H9 (cell line): ENCODE data around the gene ACOT7. TPM values are rescaled to one million over a fixed set of nuclear protein-coding genes. Genes with fewer than 3 reads are reported as not detected.

Experiments used
- DNase-seq: peaks from one replicate; pipeline ENCODE4 v3.0.0-alpha.2; 2017
- H2AFZ ChIP-seq: one replicate; pipeline ENCODE4 v1.6.1; 2013; ENCODE audit warnings: mild to moderate bottlenecking, low read length, control low read depth, moderate library complexity
- H2AK5ac ChIP-seq: 2 replicates; pipeline ENCODE4 v1.6.1; 2013; ENCODE audit warnings: low read length, control low read depth, mixed read lengths; ENCODE audit not compliant: insufficient read length
- H2BK120ac ChIP-seq: one replicate; pipeline ENCODE4 v1.6.1; 2013; ENCODE audit warnings: low read depth, mild to moderate bottlenecking, low read length, control low read depth, inconsistent platforms; ENCODE audit not compliant: poor library complexity, severe bottlenecking
- H2BK12ac ChIP-seq: 2 replicates; pipeline ENCODE4 v1.6.1; 2013; ENCODE audit warnings: low read length, control low read depth, mixed read lengths, low read depth; ENCODE audit not compliant: insufficient read length
- H2BK15ac ChIP-seq: 2 replicates; pipeline ENCODE4 v1.6.1; 2013; ENCODE audit warnings: low read depth, low read length, control low read depth
- H2BK20ac ChIP-seq: one replicate; pipeline ENCODE4 v1.6.1; 2013; ENCODE audit warnings: low read depth, mild to moderate bottlenecking, low read length, control low read depth, inconsistent platforms; ENCODE audit not compliant: poor library complexity, severe bottlenecking
- H2BK5ac ChIP-seq: 2 replicates; pipeline ENCODE4 v1.6.1; 2013; ENCODE audit warnings: low read length, control low read depth, mixed read lengths; ENCODE audit not compliant: insufficient read length
- H3K14ac ChIP-seq: 2 replicates; pipeline ENCODE4 v1.6.1; 2013; ENCODE audit warnings: low read length, control low read depth; ENCODE audit not compliant: insufficient read depth
- H3K18ac ChIP-seq: 2 replicates; pipeline ENCODE4 v1.6.1; 2013; ENCODE audit warnings: low read depth, mild to moderate bottlenecking, mixed read lengths, low read length, control low read depth; ENCODE audit not compliant: insufficient read length
- H3K23ac ChIP-seq: 2 replicates; pipeline ENCODE4 v1.6.1; 2013; ENCODE audit warnings: low read length, control low read depth, mixed read lengths, low read depth; ENCODE audit not compliant: insufficient read length
- H3K23me2 ChIP-seq: 2 replicates; pipeline ENCODE4 v1.6.1; 2013; ENCODE audit warnings: low read depth, mild to moderate bottlenecking, mixed read lengths, low read length, control low read depth; ENCODE audit not compliant: insufficient read length, poor library complexity, severe bottlenecking
- H3K27ac ChIP-seq: 2 replicates; pipeline ENCODE4 v1.5.1; 2013; ENCODE audit warnings: low read length, control low read depth, mixed read lengths, low read depth; ENCODE audit not compliant: insufficient read length
- H3K27me3 ChIP-seq: 2 replicates; pipeline ENCODE4 v1.6.1; 2013; ENCODE audit warnings: low read length, control low read depth, inconsistent platforms; ENCODE audit not compliant: insufficient read depth
- H3K4ac ChIP-seq: 2 replicates; pipeline ENCODE4 v1.6.1; 2013; ENCODE audit warnings: low read depth, mild to moderate bottlenecking, control low read depth, inconsistent platforms, low read length, moderate library complexity
- H3K4me1 ChIP-seq: 2 replicates; pipeline ENCODE4 v1.6.1; 2013; ENCODE audit warnings: low read length, control low read depth, inconsistent platforms; ENCODE audit not compliant: insufficient read depth
- H3K4me2 ChIP-seq: 2 replicates; pipeline ENCODE4 v1.6.1; 2013; ENCODE audit warnings: low read length, control low read depth, mixed read lengths; ENCODE audit not compliant: insufficient read length, insufficient read depth
- H3K56ac ChIP-seq: 2 replicates; pipeline ENCODE4 v1.6.1; 2013; ENCODE audit warnings: low read depth, mild to moderate bottlenecking, mixed read lengths, low read length, control low read depth; ENCODE audit not compliant: insufficient read length
- H3K79me1 ChIP-seq: 2 replicates; pipeline ENCODE4 v1.6.1; 2013; ENCODE audit warnings: low read depth, mild to moderate bottlenecking, moderate library complexity, low read length, control low read depth, inconsistent platforms; ENCODE audit not compliant: insufficient read depth, poor library complexity, severe bottlenecking
- H3K79me2 ChIP-seq: 2 replicates; pipeline ENCODE4 v1.6.1; 2013; ENCODE audit warnings: low read length, control low read depth, inconsistent platforms; ENCODE audit not compliant: insufficient read depth
- H3K9ac ChIP-seq: 2 replicates; pipeline ENCODE4 v1.6.1; 2013; ENCODE audit warnings: low read length, control low read depth, mixed read lengths; ENCODE audit not compliant: insufficient read length; ENCODE audit errors: extremely low read depth
- H3K9me3 ChIP-seq: one replicate; pipeline ENCODE4 v1.6.1; 2013; ENCODE audit warnings: low read depth, low read length, inconsistent platforms; ENCODE audit not compliant: control insufficient read depth
- H3T11ph ChIP-seq: one replicate; pipeline ENCODE4 v1.6.1; 2013; ENCODE audit warnings: mild to moderate bottlenecking, low read length, control low read depth, inconsistent platforms
- H4K20me1 ChIP-seq: one replicate; pipeline ENCODE4 v1.6.1; 2013; ENCODE audit not compliant: control insufficient read depth, insufficient read length, insufficient read depth
- H4K5ac ChIP-seq: 2 replicates; pipeline ENCODE4 v1.6.1; 2013; ENCODE audit warnings: low read depth, mild to moderate bottlenecking, mixed read lengths, low read length, control low read depth; ENCODE audit not compliant: insufficient read length
- H4K8ac ChIP-seq: replicated peaks from 2 replicates; pipeline ENCODE4 v1.6.1; 2013; ENCODE audit warnings: low read length, control low read depth, mixed read lengths, low read depth; ENCODE audit not compliant: insufficient read length
- H4K91ac ChIP-seq: 2 replicates; pipeline ENCODE4 v1.6.1; 2013; ENCODE audit warnings: low read depth, mild to moderate bottlenecking, moderate library complexity, mixed read lengths, low read length, control low read depth; ENCODE audit not compliant: insufficient read length
- H3K27ac Mint-ChIP-seq, 3 experiments: 2 replicates in 2 of 3; 3 replicates in 1 of 3; pipeline ENCODE4 v1.8.0; 2020 to 2021; ENCODE audit warnings: mixed read lengths in 3 of 3, mild to moderate bottlenecking in 1 of 3, moderate library complexity in 1 of 3
- H3K27me3 Mint-ChIP-seq: 2 replicates; pipeline ENCODE4 v1.8.0; 2021; ENCODE audit warnings: low read depth, mild to moderate bottlenecking, moderate library complexity, mixed read lengths
- H3K36me3 Mint-ChIP-seq, 3 experiments: 2 replicates in 2 of 3; 3 replicates in 1 of 3; pipeline ENCODE4 v1.8.0; 2020 to 2021; ENCODE audit warnings: low read depth in 3 of 3, mixed read lengths in 3 of 3; ENCODE audit not compliant: insufficient read depth in 1 of 3
- H3K4me1 Mint-ChIP-seq, 2 experiments: 2 replicates each; pipeline ENCODE4 v1.8.0; 2020; ENCODE audit warnings: mixed read lengths in 2 of 2
- H3K4me3 Mint-ChIP-seq, 2 experiments: 2 replicates in 1 of 2; 3 replicates in 1 of 2; pipeline ENCODE4 v1.8.0; 2020 to 2021; ENCODE audit warnings: mild to moderate bottlenecking in 2 of 2, mixed read lengths in 2 of 2, moderate library complexity in 1 of 2
- H3K9me3 Mint-ChIP-seq, 2 experiments: 2 replicates in 1 of 2; 3 replicates in 1 of 2; pipeline ENCODE4 v1.8.0; 2020; ENCODE audit warnings: mild to moderate bottlenecking in 2 of 2, mixed read lengths in 2 of 2, moderate library complexity in 1 of 2
- WGBS: extraction: QIAGEN DNeasy Blood & Tissue Kit; methylation state at CpG from one replicate; pipeline ENCODE4 v1.1.7; 2013; ENCODE audit warnings: missing lambda C conversion rate, low lambda C conversion rate, mixed read lengths; ENCODE audit not compliant: insufficient read length; ENCODE audit errors: extremely low coverage; 5-methylcytosine and 5-hydroxymethylcytosine counted together
- total RNA-seq: library from RNA; stranded (reverse); gene quantifications from 2 replicates; pipeline ENCODE4 v1.2.1, GENCODE V29; 2021
- TF ChIP-seq, protein P1 (sequence below): fragments of 200-600 bp; sonication (generic); conservative IDR thresholded peaks from 3 replicates; pipeline ENCODE4 v1.8.0; 2021; ENCODE audit warnings: antibody characterized with exemption, mild to moderate bottlenecking

ACOT7 gene
- total RNA-seq, 1 experiment from 2014 or later = 87.4 TPM

DNA sequence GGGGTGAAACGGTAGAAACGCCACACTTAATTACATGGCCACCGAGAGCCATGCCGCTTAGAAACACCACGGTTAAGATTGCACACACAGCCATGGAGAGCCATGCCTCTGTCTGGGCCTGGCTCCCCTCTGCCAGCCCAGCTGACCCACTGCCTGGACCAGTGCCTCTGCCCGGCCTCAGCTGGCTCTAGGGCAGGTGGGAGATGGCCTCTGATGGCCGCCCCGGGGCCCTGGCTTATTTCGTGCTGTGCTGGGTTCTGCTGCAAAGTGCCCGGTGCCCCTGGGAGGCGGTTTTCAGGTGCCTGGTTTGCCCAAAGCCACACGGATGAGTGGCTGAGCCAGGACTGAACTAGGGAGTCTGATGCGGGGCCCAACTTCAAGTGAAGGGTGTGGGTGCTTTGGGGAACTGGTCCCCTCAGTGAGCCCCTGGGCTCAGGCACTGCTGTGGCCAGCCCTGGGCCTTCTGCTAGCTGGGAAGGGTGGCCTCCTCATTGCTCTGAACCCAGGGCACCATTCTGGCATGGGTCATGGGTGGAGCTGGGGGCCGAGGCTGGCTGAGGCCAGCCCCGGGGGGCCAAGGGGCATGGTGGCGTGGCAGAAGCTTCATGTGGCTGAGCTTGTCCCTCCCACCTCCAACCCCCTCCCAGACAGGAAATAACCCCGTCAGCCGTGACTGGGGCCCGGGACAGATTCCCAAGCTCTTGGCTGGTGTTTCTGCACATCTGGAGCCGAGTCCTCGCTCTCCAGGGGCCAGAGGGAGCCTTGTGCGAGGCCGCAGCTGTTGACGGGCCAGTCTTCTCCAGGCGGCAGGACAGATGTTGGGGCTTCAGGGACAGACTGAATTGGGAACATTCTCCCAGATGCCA lies 130.8 kb downstream of the ACOT7 start:
- Histone ChIP-seq H3K23ac (no peak overlapping the region), H2AFZ (no peak overlapping the region), H4K5ac (no peak overlapping the region), H3K56ac (no peak overlapping the region), H2BK15ac (no peak overlapping the region), H3K4ac (no peak overlapping the region), H3K27me3 (peaks cover 7% of the 10 kb centered on the region; the same call in 1 of the 2 replicates), H3K14ac (no peak overlapping the region), H4K20me1 (no peaks in the 10 kb centered on the region), H3K23me2 (peaks cover 4% of the 10 kb centered on the region), H3K9me3 (no peaks in the 10 kb centered on the region), H3K27ac (no peak overlapping the region), H3K9ac (no peak overlapping the region), H4K91ac (no peak overlapping the region), H3K79me1 (no peaks in the 10 kb centered on the region), H3K79me2 (no peaks in the 10 kb centered on the region), H3T11ph (no peak overlapping the region), H3K18ac (no peak overlapping the region), H3K4me2 (no peak overlapping the region), H3K4me1 (no peaks in the 10 kb centered on the region), H4K8ac (no peak overlapping the region), H2BK120ac (no peak overlapping the region), H2BK5ac (no peak overlapping the region), H2BK20ac (no peak overlapping the region), H2AK5ac (no peak overlapping the region), H2BK12ac (no peak overlapping the region)
- no CpG with 5 or more reads among the region's 25 CpGs for WGBS
- H3K4me1 Mint-ChIP-seq = peaks cover 4 to 11% of the 10 kb centered on the region in 2 experiments; a peak in 3 of 4 replicates
- H3K36me3 Mint-ChIP-seq = peaks cover 0 to 4% (median 0%) of the 10 kb centered on the region in 3 experiments; a peak in 2 of 7 replicates
- TF ChIP-seq, protein P1, sequence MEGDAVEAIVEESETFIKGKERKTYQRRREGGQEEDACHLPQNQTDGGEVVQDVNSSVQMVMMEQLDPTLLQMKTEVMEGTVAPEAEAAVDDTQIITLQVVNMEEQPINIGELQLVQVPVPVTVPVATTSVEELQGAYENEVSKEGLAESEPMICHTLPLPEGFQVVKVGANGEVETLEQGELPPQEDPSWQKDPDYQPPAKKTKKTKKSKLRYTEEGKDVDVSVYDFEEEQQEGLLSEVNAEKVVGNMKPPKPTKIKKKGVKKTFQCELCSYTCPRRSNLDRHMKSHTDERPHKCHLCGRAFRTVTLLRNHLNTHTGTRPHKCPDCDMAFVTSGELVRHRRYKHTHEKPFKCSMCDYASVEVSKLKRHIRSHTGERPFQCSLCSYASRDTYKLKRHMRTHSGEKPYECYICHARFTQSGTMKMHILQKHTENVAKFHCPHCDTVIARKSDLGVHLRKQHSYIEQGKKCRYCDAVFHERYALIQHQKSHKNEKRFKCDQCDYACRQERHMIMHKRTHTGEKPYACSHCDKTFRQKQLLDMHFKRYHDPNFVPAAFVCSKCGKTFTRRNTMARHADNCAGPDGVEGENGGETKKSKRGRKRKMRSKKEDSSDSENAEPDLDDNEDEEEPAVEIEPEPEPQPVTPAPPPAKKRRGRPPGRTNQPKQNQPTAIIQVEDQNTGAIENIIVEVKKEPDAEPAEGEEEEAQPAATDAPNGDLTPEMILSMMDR = no peak
- H3K27me3 Mint-ChIP-seq = peaks cover 38% of the 10 kb centered on the region
- no peak for DNase-seq
- H3K4me3 Mint-ChIP-seq = no peak overlapping the region
- H3K27ac Mint-ChIP-seq = no peak overlapping the region
- no peaks in the 10 kb centered on the region for H3K9me3 Mint-ChIP-seq
